ENCODE results near the gene C1orf21.

Gene C1orf21

GRCh38 chr1:184387069-184387475, 243 bp downstream of the C1orf21 start:
- no peak for DNase-seq (ENCODE audit: low read depth)

GRCh38 chr1:184387476-184388318, 868 bp downstream of the C1orf21 start:
- no peak for DNase-seq (ENCODE audit: low read depth)

- no peak for DNase-seq (ENCODE audit: low read depth)
Observed at GRCh38 chr1:184388319-184388889, 1.6 kb downstream of the C1orf21 start.

GRCh38 chr1:184388971-184389370, 2.1 kb downstream of the C1orf21 start:
- DNase-seq (ENCODE audit: low read depth): no peak

- no peak for DNase-seq (ENCODE audit: low read depth)
Observed at GRCh38 chr1:184389446-184389845, 2.6 kb downstream of the C1orf21 start.

- DNase-seq (ENCODE audit: low read depth): no peak
Observed at GRCh38 chr1:184390889-184391288, 4.1 kb downstream of the C1orf21 start.

- DNase-seq (ENCODE audit: low read depth): no peak
Observed at GRCh38 chr1:184392067-184392466, 5.2 kb downstream of the C1orf21 start.

GRCh38 chr1:184392779-184393522, 6.1 kb downstream of the C1orf21 start:
- no peak for DNase-seq (ENCODE audit: low read depth)

- DNase-seq (ENCODE audit: low read depth): no peak
Observed at GRCh38 chr1:184393962-184394361, 7.1 kb downstream of the C1orf21 start.

GRCh38 chr1:184395370-184395769, 8.5 kb downstream of the C1orf21 start:
- no peak for DNase-seq (ENCODE audit: low read depth)

- DNase-seq (ENCODE audit: low read depth): no peak
Observed at GRCh38 chr1:184395937-184396480, 9.2 kb downstream of the C1orf21 start.

- no peak for DNase-seq (ENCODE audit: low read depth)
Observed at GRCh38 chr1:184399192-184399847, 12.5 kb downstream of the C1orf21 start.

GRCh38 chr1:184403961-184404726, 17.3 kb downstream of the C1orf21 start:
- no peak for DNase-seq (ENCODE audit: low read depth)

GRCh38 chr1:184404727-184405027, 17.8 kb downstream of the C1orf21 start:
- DNase-seq (ENCODE audit: low read depth): no peak

- no peak for DNase-seq (ENCODE audit: low read depth)
Observed at GRCh38 chr1:184405094-184405800, 18.4 kb downstream of the C1orf21 start.

- DNase-seq (ENCODE audit: low read depth): no peak
Observed at GRCh38 chr1:184405801-184406142, 18.9 kb downstream of the C1orf21 start.

- no peak for DNase-seq (ENCODE audit: low read depth)
Observed at GRCh38 chr1:184406479-184406878, 19.6 kb downstream of the C1orf21 start.

GRCh38 chr1:184407816-184408510, 21.1 kb downstream of the C1orf21 start:
- no peak for DNase-seq (ENCODE audit: low read depth)

- DNase-seq (ENCODE audit: low read depth): no peak
Observed at GRCh38 chr1:184408580-184408979, 21.8 kb downstream of the C1orf21 start.

- no peak for DNase-seq (ENCODE audit: low read depth)
Observed at GRCh38 chr1:184409011-184409410, 22.2 kb downstream of the C1orf21 start.
